Measurements from ENCODE around the gene SYTL3.
"Not testable (repeated sequence)": the region's sequence is repeated elsewhere in the genome, so short reads cannot be mapped to it uniquely, and the experiment has no call there.

The SYTL3 gene

GRCh38 chr6:158649289-158650143 is at the start of gene SYTL3:
TSS of gene SYTL3 (plus strand) at chr6:158650054. CDS start at chr6:158663269, 13,215 bp downstream.
- DNase-seq: no peak

- DNase-seq: no peak
These were observed 46.4 kb upstream of the SYTL3 start for GRCh38 chr6:158603261-158604047.

- DNase-seq: no peak
These were observed 45.8 kb upstream of the SYTL3 start for GRCh38 chr6:158604048-158604406.

GRCh38 chr6:158605266-158605878 is 44.5 kb upstream of the SYTL3 start:
- DNase-seq: peak; percentile 84

- not testable (repeated sequence) for DNase-seq
These were observed 43.8 kb upstream of the SYTL3 start for GRCh38 chr6:158606011-158606410.

- no peak for DNase-seq
These were observed 42.9 kb upstream of the SYTL3 start for GRCh38 chr6:158606935-158607334.

GRCh38 chr6:158607411-158608170 is 42.3 kb upstream of the SYTL3 start:
- DNase-seq: no peak

GRCh38 chr6:158608221-158608620 is 41.6 kb upstream of the SYTL3 start:
- no peak for DNase-seq

- DNase-seq: no peak
These were observed 40.2 kb upstream of the SYTL3 start for GRCh38 chr6:158609455-158610155.

- DNase-seq: no peak
These were observed 39.4 kb upstream of the SYTL3 start for GRCh38 chr6:158610319-158610968.

GRCh38 chr6:158611039-158611438 is 38.8 kb upstream of the SYTL3 start:
- no peak for DNase-seq

GRCh38 chr6:158611541-158612370 is 38.1 kb upstream of the SYTL3 start:
- no peak for DNase-seq

GRCh38 chr6:158614606-158615005 is 35.2 kb upstream of the SYTL3 start:
- DNase-seq: not testable (repeated sequence)

GRCh38 chr6:158618289-158618688 is 31.6 kb upstream of the SYTL3 start:
- DNase-seq: not testable (repeated sequence)

GRCh38 chr6:158619922-158620801 is 29.7 kb upstream of the SYTL3 start:
- no peak for DNase-seq

- DNase-seq: no peak
These were observed 28.7 kb upstream of the SYTL3 start for GRCh38 chr6:158620963-158621693.

- DNase-seq: no peak
These were observed 27.9 kb upstream of the SYTL3 start for GRCh38 chr6:158621694-158622544.

Data from NCI-H2171 treated with DMSO at 0.1 percent for 48 hours (cell line).